Fibroblast of upper back skin (primary cell): Measurements from ENCODE around the gene KCTD2.
A peak's percentile ranks its signal among the peaks of the same experiment; 100 is the strongest.
"Not testable (repeated sequence)": the region's sequence is repeated elsewhere in the genome, so short reads cannot be mapped to it uniquely, and the experiment has no call there.

Source experiments
- DNase-seq: peaks from one replicate; pipeline ENCODE4 v3.0.0-alpha.2; 2013

The KCTD2 gene

DNA sequence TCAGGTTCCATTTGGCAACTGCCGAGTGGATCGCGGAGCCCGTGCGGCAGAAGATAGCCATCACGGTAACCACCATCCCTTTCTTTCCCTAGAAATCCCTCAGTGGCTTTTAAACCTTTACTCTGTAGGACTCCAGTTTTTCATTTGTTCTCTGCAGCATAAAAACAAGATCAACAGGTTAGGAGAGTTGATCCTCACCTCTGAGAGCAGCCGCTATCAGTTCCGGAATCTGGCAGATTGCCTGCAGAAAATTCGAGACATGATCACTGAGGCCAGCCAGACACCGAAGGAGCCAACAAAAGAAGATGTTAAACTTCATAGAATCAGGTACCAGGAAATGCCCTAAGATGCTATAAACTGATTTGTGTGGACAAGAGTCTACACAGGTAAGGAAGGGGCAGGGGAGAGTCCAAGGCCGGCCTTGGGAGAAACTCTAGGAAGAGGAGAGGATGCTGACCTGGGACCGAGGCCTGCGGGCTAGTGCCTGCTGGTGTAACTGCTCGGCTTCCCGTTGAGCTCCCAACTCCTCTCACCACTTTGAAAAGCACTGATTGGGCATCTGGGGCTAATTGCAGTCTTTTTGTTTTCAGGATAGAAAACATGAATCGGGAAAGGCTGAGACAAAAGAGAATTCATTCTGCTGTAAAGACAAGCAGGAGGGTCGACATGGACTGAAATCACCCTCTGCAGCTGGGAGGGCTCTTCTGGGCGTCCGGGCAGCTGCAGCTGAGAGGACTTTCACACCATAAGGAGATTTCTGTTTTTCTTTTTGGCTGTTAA is 26.5 kb upstream of the KCTD2 start:
- DNase-seq, result no peak

DNA sequence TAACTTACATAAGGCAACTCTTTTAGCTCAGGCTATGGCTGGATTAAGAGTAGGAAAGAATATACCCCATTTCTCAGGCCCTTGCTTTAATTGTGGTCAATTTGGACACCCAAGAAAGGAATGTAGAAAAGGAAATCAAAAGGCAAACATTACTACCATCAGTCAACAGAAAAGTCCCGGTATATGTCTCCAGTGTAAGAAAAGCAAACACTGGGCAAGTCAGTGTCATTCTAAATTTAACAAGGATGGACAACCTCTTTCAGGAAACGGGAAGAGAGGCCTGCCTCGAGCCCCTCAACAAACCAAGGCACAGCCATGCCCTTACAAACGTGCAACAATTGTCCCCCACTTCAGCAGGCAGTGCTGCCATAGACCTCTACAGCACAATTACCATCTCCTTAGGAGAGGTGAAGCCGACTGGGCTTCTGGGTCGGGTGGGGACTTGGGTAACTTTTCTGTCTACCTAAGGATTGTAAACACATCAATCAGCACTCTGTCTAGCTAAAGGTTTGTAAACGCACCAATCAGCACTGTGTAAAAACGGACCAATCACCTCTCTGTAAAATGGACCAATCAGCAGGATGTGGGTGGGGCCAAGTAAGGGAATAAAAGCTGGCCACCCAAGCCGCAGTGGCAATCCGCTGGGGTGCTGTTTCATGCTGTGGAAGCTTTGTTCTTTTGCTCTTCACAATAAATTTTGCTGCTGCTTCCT is 22.2 kb upstream of the KCTD2 start:
- no peak for DNase-seq

DNA sequence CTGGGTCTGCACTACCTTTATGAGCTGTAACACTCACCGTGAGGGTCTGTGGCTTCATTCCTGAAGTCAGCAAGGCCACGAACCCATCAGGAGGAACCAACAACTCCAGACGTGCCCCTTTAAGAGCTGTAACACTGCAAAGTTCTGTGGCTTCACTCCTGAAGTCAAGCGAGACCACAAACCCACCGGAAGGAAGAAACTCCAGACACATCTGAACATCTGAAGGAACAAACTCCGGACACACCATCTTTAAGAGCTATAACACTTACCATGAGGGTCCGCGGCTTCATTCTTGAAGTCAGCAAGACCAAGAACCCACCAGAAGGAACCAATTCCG is 21.7 kb upstream of the KCTD2 start:
- not testable (repeated sequence) for DNase-seq

DNA sequence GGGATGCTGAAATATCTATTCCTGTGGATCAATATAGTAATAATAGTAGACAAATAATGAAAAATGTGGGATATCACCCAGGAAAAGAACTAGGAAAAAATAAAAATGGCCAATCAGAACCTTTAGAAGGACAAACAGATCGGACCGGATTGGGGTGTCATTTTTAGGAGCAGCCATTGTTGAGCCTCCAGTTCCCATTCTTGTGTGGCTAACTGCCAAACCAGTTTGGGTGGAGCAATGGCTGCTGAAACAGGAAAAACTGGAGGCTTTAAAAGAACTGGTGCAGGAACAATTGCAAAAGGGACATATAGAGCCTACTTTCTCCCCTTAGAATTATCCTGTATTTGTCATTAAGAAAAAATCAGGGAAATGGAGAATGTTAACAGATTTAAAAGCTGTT is 20.4 kb upstream of the KCTD2 start:
- not testable (repeated sequence) for DNase-seq

DNA sequence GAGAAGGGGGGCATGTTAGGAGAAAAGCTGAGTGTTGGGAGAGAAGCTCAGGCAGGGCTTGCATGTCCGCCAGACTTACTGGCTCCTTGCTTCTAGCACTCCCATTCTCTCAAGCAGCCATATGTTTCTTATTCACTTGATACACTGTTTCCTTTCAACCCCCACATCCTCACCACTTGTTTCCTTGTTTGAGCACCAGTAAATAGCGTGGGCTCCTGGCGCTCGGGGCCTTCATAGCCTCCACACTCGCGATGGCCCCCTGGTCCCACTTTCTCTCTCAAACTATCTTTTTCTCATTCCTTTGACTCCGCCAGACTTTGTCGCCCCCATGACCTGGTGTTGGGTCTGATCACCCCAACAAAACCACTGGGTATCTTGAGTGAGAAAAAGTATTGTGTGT is 16.9 kb upstream of the KCTD2 start:
- DNase-seq, result no peak

DNA sequence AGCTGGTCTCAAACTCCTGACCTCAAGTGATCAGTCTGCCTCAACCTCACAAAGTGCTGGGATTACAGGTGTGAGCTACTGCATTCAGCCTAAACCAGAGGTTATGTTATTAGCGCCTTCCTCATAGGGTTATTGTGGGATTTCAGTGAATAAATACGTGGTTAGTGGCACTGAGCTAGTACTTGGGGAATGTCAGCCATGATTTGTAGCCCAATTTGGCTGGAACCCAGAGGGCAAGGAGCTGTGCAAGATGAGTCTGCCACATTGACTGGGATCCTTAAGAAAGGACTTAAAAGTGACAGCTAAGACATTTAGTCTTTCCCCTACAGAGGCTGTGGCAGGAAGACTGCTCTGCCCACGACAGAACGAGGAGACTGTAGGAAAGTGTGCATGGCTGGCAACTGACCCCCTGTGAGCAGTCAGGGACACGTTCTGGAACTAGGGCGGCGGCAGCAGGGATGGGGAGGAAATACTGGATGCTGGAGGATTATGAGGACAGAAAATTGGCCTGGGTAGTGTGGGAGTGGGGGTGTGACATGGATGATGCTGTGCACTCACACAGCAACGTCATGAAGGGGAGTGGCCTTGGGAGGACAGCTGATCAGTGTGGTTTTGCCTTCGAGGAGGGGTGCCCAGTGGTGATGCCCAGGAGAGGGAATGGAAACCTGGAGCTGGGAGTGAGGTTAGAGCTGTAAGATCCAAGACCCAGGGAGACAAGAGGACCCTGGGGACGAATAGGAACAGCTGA is 14.9 kb upstream of the KCTD2 start:
- DNase-seq, result peak; percentile 73

DNA sequence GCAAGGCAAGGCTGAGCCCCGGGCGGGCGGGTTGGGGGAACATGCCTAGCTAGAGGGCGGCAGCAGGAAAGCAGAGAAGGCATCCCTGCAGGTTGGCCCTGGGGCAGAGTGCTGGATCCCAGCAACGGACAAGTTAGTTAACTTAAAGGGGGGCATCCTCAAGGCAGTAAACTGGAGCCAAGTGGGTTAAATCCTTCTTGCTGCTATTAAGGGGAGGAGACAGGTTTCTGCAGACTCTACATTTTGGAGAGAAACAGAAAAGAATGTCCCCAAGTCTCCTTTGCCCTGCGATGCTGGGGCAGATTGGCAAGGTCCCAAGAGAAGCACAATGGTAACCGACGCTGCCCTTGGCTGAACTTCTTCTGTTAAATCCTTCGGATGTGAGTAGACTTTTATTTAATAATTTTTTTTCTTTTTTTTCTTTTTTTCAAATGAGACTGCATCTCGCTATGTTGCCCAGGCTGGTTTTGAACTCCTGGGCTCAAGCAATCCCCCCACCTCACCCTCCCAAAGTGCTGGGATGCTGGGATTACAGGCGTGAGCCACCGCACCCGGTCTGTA is 14.2 kb upstream of the KCTD2 start:
- peak; percentile 10 for DNase-seq

DNA sequence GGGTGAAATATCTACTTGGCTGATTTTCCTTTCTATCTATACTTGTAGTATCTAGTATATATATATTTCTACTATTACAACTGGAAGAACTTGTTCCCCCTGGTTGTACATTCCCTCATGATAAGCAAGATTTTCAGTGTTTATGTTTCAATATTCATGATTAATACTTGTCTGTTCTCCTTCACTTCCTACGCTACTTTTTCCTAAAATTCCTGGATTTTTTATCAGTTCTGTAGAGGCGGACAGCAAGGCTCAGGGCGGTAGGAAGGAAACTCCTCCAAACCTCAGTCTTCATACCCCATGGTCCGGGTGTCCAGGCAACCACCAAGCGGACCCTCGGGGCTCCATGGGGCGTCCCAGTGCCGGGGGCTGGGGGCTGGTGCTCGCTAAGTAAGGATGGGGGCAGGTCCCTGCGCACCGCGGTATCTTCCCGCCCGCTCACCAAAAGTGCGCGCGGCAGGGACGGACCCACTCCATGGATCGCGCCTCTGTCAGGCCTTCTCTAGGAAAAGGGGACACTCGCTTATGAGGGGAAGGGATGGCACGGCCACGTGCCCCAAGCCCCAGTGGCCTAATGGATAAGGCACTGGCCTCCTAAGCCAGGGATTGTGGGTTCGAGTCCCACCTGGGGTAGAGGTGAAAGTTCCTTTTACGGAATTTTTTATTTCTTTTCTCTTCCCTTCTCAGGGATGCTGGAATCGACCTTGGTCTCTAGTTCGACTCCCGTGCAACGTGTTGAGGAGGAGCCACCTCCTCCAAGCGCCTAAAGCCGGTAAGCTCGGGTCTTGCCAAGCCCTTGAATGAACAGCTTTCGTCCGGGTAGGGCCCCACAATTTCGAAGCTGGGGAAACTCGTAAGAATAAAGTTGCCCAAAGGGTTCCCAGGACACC is 13.4 kb upstream of the KCTD2 start:
- DNase-seq, result peak; percentile 94

DNA sequence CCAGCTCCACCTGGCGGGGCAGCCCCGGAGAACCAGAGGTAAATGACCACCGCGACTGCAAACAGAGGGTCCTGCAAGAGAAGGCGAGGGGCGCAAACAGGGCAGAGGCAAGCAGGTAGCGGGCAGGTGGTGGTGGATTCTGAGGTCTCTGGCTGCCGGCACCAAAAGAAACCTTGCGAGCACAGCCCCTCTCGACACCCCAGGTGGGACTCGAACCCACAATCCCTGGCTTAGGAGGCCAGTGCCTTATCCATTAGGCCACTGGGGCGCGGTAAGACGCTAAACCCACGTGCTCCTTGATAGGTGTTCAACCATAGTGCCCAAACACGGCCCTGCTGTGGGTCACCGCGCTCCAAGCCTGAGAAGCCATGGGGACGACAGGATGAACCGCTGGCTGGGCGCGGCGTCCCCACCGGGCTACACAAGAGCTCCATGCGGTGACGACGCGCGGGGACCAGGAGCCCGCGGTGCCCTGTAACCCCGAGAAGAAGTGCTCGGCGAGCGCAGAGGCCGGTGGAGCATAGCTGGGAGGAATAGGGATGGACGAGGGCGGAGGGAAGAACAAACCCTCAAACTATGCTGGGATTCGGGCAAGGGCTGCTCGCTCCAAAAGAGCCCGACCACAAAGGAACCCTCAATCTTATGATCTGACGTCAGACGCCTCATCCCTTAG is 12.7 kb upstream of the KCTD2 start:
- peak; percentile 92 for DNase-seq

DNA sequence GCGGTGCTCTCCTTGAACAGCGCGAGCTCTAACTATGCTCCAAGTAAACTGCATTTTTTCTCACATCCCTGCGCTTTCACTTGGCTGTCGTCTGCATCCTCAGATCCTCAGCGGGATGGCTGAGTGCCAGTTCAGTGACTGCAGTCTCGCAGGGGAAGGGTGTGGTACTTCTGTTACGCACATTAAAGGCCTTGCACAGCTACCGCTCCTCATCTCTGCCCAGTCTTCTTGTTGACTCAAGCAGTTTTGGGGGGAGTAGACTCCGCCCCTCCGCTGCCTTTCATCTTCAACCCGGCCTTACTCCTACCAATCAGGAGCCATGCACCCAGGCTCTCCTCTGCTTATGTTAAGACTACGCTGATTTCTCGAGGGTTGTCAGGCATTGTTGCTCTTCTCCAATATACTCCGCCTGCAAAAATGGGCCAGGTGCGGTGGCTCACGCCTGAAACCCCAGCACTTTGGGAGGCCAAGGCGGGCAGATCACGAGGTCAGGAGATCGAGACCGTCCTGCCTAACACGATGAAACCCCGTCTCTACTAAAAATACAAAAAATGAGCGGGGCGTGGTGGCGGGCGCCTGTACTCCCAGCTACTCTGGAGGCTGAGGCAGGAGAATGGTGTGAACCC is 10.3 kb upstream of the KCTD2 start:
- peak; percentile 78 for DNase-seq

DNA sequence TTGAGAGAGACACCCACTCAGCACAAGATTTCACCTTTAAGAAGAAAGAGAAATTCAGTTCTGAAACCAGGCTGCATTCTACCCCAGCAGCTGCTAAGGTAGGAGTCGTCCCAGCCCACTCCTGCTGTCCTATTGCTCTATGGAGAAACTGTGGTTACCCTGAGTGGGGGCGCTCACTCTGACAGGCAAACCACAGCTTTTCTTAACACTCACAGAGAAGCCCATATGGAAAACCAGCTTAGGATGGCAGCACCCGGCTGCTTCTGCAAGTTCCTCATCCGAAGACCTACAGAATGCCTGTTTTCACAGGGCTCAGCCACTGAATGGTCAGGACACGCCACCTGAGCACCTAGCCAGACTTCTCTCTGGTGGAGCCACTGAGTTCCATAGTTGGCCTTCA is 7.8 kb upstream of the KCTD2 start:
- DNase-seq, result no peak

DNA sequence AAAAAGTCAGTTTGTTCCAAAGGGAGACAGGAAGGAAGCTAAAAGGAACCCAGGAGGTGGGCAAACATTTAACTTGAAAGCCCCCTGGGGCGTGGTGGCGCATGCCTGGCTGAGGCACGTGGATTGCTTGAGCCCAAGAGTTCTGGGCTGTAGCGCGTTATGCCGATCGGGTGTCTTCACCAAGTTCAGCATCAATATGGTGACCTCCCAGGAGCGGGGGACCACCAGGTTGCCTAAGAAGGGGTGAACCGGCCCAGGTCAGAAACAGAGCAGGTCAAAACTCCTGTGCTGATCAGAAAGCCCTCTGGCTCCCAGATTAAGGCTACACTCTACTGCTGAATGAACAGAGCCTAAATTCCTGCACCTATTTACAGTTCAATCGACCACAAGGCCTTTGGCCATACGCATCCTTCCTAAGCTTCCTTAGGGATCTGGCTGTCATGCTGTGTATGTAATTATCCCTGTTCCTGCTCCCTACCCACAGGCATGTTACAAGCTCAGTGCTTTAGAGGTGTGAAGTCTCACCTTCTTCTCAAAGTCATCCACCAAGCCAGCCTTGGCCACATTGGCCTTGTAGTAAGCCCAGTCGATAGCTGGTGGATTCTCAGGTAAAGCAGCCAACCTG is 5.3 kb upstream of the KCTD2 start:
- DNase-seq, result no peak

DNA sequence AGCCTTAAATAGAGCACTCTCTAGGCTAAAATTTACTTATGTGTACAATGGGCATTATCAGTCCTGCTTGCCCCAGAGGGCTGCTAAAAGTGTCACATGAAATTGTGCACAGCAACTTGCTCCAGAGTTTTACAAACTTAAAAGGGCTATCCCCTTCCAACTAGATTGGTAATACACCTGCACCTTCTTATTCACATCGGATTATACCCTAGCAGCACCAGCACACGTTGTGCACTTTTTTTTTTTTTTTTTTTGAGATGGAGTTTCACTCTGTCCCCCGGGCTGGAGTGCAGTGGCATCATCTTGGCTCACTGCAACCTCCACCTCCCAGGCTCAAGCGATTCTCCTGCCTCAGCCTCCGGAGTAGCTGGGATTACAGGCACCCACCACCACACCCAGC is 3.2 kb upstream of the KCTD2 start:
- DNase-seq, result not testable (repeated sequence)

DNA sequence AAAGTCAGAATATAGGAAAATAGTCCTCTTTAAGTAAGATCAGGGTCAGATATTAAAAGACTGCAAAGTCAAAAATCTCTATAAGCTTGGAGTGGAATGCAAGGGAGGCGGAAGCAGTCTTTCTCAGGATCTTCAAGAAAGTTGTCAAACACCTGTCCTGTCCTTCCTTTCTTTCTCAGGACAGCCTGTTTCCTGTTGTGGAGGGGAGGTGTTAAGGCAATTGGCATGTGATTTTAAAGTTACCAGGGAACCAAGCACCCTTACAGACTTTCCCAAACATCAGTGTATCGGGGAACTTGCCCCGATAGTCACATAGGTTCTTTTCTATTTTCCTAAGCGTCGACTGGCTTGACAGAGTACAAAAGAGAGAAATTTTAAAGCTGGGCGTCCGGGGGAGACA is 2.3 kb upstream of the KCTD2 start:
- DNase-seq, result no peak

DNA sequence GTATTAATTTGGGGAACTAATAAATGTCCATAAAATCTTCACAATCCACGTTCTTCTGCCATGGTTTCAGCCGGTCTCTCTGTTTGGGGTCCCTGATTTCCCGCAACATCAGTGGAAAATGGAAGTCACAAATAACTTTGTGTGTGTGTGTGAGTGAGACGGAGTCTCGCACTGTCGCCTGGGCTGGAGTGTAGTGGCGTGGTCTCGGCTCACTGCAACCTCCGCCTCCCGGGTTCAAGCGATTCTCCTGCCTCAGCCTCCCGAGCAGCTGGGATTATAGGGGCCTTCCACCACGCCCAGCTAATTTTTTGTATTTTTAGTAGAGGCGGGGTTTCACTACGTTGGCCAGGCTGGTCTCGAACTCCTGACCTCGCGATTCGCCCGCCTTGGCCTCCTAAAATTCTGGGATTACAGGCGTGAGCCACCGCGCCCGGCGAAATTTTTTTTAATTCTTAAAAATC is 1.0 kb upstream of the KCTD2 start:
- not testable (repeated sequence) for DNase-seq

DNA sequence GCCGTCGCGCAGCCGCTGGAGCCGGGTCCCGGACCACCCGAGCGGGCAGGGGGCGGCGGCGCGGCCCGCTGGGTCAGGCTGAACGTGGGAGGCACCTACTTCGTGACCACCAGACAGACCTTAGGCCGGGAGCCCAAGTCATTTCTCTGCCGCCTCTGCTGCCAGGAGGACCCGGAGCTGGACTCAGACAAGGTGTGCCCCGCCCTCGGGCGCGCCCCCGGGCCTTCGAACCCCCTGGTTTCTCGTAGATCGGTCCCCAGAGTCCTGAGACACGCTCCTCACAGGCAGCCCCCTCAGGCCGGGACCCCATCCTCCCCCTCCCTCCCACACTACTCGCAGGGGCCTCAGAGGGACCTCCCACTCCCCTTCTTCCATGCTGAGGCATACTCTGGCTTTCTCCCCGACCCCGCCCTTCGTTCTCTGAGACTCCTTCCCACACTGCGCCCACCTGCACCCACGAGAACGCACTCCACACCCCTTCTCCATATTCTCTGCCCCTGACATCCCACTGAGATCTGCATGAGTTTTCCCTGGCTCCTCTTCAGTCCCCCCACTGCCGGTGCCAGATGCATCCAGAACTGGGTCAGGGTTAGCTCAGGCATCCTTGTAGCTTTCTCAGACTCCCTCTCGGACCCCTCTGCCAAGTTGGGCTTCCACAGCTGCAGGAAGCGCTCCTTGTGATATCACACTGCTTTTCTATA is 523 bp downstream of the KCTD2 start:
- no peak for DNase-seq

DNA sequence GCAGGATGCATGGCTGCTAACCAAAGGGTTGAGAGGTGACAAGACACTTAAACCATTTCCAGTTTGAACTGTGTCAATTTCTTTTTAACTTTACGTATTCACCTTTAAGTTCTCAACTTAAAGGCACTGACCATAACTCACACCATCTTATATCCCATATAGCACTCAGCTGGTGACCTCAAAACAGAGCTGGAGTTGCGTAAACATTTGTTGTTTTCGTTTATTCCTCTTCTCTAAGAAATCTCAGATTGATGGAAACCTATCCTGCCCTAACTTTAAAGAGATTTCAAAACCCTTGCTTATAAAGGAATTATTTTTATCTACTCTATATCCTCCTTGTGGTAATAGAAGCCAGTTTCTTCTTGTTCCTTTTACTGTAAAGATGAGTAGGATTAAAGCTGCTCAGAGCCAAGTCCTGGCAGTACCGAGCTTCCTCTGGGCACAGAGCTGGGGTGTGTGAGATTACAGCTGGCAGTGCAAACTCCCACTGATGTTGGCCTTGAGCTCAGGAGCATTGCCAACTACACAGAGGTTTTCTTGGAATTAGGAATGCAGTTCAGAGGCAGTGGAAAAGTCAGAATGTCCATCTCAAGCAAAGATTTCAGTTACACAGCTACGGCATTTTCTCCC is 1.3 kb downstream of the KCTD2 start:
- DNase-seq, result no peak

DNA sequence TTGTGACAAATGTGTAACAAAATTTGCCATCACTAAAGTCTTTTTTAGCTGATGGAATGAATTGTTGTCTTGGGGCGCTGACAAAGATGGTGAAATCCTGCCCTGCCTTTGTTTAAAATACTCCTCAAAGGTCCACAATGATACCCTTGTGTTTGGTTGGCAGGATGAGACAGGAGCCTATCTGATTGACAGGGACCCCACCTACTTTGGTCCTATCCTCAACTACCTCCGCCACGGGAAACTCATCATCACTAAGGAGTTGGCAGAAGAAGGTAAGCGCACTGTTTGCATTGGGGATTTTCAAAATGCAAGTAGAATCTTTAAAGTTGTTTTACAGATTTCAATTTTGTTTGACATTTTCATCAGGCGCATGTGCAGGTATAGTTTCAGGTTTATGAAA is 2.0 kb downstream of the KCTD2 start:
- DNase-seq, result no peak

DNA sequence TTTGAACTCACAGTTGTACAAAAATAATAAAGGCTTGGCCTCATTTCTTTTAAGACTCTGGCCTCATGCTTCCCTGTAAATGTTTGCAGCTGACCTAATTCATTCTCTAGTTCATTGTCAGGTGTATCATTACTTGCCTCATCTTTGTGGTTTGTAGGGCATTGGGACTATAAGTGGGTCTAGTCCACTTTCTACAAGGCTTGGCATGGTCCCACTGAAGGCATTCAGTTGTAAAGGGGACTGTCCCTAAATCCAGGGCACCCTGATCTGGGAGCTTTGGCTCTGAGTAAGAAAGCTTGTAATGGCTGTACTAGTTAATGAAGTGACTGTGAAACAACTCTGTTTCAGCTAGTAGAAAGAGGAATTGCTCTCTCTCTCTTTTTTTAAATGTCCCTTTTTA is 2.7 kb downstream of the KCTD2 start:
- DNase-seq, result no peak

DNA sequence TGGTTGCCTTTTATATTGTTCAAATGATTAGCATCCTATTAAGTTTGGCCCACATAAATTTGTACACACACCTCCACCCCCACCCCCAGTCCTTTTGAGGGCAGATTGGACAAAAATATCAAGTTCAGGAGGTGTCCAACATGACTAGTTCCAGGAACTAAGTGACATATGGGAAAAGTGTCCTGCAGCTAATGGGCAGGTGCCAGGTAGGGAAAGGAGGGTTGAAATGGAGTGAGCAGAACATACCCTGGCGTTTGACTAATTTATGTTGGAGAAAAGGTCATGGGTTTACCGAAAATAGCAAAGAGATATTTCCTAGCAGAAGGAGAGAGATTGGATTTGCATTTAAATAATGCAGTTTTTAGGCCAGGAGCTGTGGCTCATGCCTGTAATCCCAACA is 4.9 kb downstream of the KCTD2 start:
- DNase-seq, result no peak
